GM12864 (cell line): ENCODE data around the gene GALNT9.

Source experiments
- DNase-seq: peaks from one replicate; pipeline ENCODE4 v3.0.0-alpha.2; 2011; ENCODE audit warnings: low read depth
- H3K4me3 ChIP-seq: 2 replicates; pipeline ENCODE4 v1.5.1; 2011; ENCODE audit warnings: mild to moderate bottlenecking, low read depth, low read length, control low read depth
- TF ChIP-seq, protein P1 (sequence below): IDR thresholded peaks from 2 replicates; pipeline ENCODE4 v1.5.1; 2011; ENCODE audit warnings: low read depth, mild to moderate bottlenecking, moderate library complexity, low read length, control low read depth, inconsistent platforms; ENCODE audit errors: missing control alignments

The GALNT9 gene

DNA sequence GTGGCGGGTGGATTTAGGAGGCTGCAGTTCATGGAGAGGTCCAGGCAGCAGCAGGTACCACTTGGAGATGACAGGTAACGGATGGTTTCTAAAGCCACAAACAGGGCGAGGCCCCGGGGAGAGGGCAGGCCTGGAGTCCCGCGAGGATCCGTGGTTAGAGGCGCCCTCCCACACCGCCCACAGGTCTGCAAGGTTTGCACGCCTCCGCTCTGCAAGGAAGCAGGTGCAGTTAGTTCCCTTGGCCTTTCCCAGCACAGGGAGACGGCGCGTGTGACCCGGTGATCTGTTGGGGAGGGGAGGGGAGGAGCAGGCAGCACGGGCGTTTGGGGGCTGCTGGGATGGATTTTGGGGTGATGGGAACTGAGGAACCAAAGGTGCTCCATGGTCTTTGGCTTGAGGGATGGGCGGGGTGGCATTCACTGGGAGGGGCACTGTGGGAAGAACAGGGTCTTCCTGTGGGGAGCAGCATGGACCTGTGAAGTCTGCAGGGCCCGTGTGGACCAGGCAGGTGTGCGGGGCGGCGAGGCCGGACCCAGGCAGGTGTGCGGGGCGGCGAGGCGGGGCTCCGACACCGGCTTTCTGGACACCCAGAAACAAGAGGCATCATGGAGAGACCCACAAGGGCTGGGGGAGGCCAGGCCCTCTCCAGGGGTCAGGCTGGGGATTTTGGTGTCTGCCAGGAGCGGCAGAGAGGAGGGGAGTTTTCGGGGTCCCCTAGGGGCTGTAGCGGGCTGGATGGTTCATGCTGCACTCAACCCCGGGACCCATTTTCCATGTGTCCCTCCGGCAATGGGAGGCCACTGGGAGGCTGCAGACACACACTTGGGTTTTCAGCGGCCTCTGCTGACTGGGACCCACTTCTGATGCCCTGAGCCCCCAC, 156.0 kb downstream of the GALNT9 start:
- TF ChIP-seq, protein P1, sequence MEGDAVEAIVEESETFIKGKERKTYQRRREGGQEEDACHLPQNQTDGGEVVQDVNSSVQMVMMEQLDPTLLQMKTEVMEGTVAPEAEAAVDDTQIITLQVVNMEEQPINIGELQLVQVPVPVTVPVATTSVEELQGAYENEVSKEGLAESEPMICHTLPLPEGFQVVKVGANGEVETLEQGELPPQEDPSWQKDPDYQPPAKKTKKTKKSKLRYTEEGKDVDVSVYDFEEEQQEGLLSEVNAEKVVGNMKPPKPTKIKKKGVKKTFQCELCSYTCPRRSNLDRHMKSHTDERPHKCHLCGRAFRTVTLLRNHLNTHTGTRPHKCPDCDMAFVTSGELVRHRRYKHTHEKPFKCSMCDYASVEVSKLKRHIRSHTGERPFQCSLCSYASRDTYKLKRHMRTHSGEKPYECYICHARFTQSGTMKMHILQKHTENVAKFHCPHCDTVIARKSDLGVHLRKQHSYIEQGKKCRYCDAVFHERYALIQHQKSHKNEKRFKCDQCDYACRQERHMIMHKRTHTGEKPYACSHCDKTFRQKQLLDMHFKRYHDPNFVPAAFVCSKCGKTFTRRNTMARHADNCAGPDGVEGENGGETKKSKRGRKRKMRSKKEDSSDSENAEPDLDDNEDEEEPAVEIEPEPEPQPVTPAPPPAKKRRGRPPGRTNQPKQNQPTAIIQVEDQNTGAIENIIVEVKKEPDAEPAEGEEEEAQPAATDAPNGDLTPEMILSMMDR, result no peak
- no peak overlapping the region for H3K4me3 ChIP-seq
- DNase-seq, result no peak

DNA sequence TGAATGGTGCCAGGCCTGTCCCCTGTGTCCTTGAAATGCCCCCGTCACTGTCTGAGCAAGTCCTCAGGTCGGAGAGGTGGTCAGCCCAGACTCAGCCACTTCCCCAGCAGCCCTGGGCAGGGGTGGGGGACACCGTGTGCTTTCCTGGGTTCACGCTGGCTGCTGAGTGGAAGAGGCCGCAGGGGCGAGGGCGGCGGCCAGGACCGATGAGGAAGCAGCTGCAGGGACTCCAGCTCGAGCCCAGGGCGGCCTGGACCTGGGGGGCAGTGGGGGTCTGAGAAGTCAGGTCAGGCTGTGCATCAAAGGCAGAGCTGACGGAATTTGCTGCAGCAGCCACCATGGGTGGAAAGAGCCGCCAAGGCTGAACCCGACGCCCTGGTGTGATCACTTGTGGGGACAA, 156.8 kb downstream of the GALNT9 start:
- H3K4me3 ChIP-seq, result no peak overlapping the region

DNA sequence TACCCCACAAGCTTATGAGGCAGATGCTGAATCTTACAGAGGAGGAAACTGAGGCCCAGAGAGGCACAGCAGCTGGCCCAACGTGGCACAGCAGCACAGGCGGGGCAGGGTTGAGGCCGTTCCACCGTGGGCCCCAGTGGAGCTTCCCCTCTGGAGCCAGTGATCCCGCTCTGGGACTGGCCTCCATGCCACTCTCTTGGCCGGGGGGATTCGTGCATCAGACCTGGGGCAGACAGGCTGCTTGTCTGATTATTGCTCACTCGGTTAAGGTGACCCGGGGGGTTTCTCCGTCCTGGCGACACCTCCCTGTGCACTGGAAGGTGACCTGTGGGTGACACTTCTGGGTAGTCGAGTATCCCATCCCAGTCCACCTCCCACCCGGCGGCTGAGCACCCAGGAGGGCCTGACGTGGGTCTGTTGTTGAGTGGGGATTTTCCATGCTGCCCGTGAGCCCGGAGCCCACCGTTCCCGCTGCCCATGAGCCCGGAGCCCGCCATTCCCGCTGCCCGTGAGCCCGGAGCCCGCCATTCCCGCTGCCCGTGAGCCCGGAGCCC, 157.3 kb downstream of the GALNT9 start:
- no peak for DNase-seq
- no peak overlapping the region for H3K4me3 ChIP-seq
- TF ChIP-seq, protein P1, result no peak

More for the DNA sequence above, 156.8 kb downstream of the GALNT9 start:
- DNase-seq, result no peak
- TF ChIP-seq, protein P1, result no peak

DNA sequence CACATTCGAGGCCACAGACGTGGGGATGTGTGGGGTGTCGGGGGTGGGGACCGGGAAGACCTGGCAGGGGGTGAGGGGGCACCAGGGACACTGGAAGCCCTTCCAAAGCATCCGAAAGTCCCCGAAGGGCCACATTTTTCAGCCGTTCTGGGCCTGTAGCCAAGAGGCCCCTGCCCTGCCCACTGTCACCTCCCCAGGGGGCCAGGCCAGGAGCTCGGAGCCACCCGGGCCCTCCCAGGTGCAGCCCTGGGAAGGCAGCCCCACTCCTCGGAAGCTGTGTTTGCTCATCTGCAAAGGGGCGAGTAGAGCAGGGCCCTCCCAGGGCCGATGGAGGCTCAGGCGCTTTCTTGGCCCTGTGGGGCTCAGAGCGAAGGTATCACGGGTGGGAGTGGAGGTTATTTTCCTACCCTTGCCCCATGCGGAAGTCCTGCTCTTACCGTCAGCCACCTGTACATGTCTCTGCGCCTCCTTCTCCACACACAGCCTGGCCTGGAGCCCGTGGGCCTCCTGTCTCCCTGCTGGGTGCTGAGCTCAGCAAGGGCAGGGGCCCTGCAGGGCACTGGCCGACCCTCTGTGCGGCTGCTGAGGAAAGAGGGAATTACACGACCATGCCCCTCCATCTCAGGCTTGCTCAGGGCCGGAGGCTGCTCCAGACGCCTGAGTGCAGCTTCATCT, 158.0 kb downstream of the GALNT9 start:
- no peak overlapping the region for H3K4me3 ChIP-seq
- TF ChIP-seq, protein P1, result no peak
- DNase-seq, result no peak

DNA sequence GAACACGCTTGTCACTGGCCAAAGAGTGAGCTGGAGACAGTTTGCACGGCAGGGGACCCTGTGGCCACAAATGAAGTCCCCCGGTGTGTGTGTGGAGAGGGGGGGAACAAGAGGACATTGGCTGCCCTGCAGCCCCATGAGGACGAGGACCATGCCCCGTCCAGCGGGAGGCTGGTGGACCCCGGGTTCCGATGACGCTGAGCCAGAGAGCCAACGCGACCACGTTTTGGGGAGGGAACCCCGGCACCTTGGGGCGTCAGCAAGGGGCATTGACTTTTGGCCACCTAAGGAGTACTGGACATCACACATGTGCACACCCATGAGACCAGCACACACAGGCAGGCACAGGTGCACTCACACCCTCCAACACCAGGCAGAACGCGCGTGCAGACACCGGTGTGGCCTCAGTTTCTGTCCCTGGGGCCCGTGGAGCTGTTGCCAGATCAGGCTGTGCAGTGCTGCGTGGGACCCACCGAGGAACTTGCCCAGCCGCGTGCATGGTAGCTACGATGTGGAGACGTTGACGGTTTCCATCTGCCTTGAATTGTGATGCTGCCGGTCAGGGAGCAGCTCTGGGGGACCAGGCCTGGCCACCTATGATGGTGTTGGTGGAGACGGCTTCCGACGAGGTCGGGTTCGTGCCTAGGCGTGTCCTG, 158.6 kb downstream of the GALNT9 start:
- DNase-seq, result no peak
- TF ChIP-seq, protein P1, result no peak
- H3K4me3 ChIP-seq, result no peak overlapping the region

DNA sequence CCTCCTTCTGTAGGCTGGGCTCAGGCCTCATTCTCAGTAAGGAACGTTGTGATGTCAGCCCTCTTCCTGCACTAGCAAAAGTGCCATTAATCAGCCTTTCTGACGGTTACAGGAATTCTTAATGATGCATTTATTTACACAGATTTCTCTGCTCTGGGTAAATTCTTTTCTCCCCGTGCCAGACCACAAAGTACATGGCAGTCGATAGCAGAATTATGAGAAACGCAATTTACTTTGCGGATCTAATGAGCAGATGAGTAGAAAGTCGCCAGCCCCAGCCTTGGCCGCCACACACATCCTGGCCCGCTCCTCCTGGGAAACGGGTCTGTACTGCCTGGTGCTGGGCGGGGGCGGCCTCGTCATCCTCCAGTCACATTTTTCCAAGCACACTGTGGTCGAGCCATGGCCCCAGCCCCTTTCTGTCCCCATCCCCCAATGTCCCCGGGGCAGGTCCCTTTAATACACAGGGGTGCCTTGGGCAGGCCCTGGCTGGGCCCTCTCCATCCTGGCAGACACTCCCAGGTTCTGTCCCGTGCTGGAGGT, 159.2 kb downstream of the GALNT9 start:
- no peak overlapping the region for H3K4me3 ChIP-seq
- no peak for DNase-seq
- TF ChIP-seq, protein P1, result no peak
